Adrenal gland (tissue), 5 donors: Measurements from ENCODE around the gene SHE.

ENCODE experiments used
- CTCF ChIP-seq, 6 experiments: fragments of 450-650 bp in 4 of 6; fragments of 200-600 bp in 2 of 6; sonication (generic) in 1 of 6; IDR thresholded peaks; 1 replicate in 5 of 6; 2 replicates in 1 of 6; pipeline versions ENCODE4 v1.5.1 to v1.8.0; 2016 to 2021; ENCODE audit warnings: antibody characterized with exemption in 6 of 6, mild to moderate bottlenecking in 2 of 6, moderate library complexity in 1 of 6
- POLR2A ChIP-seq, 2 donors: fragments of 450-650 bp; IDR thresholded peaks; one replicate each; pipeline ENCODE4 v1.6.1; 2017; ENCODE audit warnings: antibody characterized with exemption in 2 of 2, mild to moderate bottlenecking in 2 of 2, moderate library complexity in 1 of 2
- donor health status: DM: no; HTN: no; CAD: no.

- TF ChIP-seq POLR2A (IDR thresholded peaks at IDR 0.05) (no peak), CTCF (IDR thresholded peaks at IDR 0.05) (peak in 1 of 6 experiments; percentile 22)
Observed at GRCh38 chr1:154533952-154534844, 32.0 kb upstream of the SHE start.
